ENCODE measurements around the gene KDM3B.

DNA sequence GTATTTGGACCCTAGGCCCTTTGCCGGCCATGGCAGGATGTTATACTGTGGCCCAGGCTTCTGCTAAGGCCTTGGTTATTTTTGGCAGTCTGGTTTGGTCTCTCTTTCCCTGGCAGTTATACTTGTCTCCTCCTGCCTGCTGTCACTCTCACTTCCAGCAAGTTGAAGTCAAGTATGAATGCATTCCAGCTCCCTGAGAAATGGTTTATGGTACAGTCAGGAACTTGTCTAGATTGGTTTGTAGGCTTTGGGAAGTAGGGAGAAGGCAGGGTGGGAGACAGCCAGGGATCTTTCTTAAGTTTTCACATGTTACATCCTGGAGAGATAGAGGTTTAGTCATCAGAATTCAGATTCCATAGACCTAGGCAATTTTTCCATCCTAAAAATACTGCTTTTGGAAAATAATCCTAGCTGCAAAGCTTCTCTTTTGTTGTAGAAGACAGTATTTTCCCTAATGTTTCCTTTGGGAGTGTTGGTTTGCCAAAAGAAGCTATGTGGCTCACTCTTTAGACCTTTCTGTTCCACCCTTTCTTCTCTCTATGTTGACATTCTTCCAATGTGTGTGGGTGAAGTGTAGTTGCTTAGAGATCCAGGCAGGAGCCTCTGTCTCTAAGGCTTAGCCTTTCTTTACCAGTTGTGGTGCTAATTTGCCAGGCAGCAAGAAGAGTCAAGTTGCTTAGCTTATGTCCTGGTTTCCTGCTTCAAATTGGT is 2.5 kb upstream of the KDM3B start:
- TF ChIP-seq, protein P1, sequence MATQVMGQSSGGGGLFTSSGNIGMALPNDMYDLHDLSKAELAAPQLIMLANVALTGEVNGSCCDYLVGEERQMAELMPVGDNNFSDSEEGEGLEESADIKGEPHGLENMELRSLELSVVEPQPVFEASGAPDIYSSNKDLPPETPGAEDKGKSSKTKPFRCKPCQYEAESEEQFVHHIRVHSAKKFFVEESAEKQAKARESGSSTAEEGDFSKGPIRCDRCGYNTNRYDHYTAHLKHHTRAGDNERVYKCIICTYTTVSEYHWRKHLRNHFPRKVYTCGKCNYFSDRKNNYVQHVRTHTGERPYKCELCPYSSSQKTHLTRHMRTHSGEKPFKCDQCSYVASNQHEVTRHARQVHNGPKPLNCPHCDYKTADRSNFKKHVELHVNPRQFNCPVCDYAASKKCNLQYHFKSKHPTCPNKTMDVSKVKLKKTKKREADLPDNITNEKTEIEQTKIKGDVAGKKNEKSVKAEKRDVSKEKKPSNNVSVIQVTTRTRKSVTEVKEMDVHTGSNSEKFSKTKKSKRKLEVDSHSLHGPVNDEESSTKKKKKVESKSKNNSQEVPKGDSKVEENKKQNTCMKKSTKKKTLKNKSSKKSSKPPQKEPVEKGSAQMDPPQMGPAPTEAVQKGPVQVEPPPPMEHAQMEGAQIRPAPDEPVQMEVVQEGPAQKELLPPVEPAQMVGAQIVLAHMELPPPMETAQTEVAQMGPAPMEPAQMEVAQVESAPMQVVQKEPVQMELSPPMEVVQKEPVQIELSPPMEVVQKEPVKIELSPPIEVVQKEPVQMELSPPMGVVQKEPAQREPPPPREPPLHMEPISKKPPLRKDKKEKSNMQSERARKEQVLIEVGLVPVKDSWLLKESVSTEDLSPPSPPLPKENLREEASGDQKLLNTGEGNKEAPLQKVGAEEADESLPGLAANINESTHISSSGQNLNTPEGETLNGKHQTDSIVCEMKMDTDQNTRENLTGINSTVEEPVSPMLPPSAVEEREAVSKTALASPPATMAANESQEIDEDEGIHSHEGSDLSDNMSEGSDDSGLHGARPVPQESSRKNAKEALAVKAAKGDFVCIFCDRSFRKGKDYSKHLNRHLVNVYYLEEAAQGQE (IDR thresholded peaks at IDR 0.05), result no peak
- TF ChIP-seq RNF2 (IDR thresholded peaks at IDR 0.05; ENCODE audit: borderline replicate concordance, low read depth) (no peak), BHLHE40 (IDR thresholded peaks at IDR 0.05; ENCODE audit: low read depth, low read length) (no peak), RAD21 (conservative IDR thresholded peaks at IDR 0.05 in 1 of 2, IDR thresholded peaks at IDR 0.05 in 1 of 2) (no peak), ZSCAN20 (CRISPR knock-in tag; IDR thresholded peaks at IDR 0.05) (no peak), POLR2A (IDR thresholded peaks at IDR 0.05; ENCODE audit: low read length) (no peak), RFX5 (IDR thresholded peaks at IDR 0.05) (no peak)
- TF ChIP-seq, protein P2, sequence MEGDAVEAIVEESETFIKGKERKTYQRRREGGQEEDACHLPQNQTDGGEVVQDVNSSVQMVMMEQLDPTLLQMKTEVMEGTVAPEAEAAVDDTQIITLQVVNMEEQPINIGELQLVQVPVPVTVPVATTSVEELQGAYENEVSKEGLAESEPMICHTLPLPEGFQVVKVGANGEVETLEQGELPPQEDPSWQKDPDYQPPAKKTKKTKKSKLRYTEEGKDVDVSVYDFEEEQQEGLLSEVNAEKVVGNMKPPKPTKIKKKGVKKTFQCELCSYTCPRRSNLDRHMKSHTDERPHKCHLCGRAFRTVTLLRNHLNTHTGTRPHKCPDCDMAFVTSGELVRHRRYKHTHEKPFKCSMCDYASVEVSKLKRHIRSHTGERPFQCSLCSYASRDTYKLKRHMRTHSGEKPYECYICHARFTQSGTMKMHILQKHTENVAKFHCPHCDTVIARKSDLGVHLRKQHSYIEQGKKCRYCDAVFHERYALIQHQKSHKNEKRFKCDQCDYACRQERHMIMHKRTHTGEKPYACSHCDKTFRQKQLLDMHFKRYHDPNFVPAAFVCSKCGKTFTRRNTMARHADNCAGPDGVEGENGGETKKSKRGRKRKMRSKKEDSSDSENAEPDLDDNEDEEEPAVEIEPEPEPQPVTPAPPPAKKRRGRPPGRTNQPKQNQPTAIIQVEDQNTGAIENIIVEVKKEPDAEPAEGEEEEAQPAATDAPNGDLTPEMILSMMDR (IDR thresholded peaks at IDR 0.05), result no peak
- TF ChIP-seq, protein P3, sequence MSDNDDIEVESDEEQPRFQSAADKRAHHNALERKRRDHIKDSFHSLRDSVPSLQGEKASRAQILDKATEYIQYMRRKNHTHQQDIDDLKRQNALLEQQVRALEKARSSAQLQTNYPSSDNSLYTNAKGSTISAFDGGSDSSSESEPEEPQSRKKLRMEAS (IDR thresholded peaks at IDR 0.05), result no peak
